NCI-H1436 treated with DMSO at 0.1 percent for 48 hours (cell line): ENCODE results near the gene DENND4B.
"Not testable (repeated sequence)": the region's sequence is repeated elsewhere in the genome, so short reads cannot be mapped to it uniquely, and the experiment has no call there.

Source experiments
- DNase-seq: peaks from one replicate; lab custom pipeline; 2025; lab: John Stamatoyannopoulos, UW

Gene DENND4B, protein sequence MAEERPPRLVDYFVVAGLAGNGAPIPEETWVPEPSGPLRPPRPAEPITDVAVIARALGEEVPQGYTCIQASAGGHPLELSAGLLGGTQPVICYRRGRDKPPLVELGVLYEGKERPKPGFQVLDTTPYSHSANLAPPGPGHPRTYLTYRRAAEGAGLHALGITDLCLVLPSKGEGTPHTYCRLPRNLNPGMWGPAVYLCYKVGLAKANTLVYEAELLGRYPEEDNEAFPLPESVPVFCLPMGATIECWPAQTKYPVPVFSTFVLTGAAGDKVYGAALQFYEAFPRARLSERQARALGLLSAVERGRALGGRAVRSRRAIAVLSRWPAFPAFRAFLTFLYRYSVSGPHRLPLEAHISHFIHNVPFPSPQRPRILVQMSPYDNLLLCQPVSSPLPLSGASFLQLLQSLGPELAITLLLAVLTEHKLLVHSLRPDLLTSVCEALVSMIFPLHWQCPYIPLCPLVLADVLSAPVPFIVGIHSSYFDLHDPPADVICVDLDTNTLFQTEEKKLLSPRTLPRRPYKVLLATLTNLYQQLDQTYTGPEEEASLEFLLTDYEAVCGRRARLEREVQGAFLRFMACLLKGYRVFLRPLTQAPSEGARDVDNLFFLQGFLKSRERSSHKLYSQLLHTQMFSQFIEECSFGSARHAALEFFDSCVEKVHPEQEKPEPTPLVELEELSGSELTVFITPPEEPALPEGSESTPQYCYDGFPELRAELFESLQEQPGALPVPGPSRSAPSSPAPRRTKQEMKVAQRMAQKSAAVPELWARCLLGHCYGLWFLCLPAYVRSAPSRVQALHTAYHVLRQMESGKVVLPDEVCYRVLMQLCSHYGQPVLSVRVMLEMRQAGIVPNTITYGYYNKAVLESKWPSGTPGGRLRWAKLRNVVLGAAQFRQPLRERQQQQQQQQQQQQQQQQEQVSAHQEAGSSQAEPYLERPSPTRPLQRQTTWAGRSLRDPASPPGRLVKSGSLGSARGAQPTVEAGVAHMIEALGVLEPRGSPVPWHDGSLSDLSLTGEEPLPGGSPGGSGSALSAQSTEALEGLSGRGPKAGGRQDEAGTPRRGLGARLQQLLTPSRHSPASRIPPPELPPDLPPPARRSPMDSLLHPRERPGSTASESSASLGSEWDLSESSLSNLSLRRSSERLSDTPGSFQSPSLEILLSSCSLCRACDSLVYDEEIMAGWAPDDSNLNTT (N-terminal part only)

DNA sequence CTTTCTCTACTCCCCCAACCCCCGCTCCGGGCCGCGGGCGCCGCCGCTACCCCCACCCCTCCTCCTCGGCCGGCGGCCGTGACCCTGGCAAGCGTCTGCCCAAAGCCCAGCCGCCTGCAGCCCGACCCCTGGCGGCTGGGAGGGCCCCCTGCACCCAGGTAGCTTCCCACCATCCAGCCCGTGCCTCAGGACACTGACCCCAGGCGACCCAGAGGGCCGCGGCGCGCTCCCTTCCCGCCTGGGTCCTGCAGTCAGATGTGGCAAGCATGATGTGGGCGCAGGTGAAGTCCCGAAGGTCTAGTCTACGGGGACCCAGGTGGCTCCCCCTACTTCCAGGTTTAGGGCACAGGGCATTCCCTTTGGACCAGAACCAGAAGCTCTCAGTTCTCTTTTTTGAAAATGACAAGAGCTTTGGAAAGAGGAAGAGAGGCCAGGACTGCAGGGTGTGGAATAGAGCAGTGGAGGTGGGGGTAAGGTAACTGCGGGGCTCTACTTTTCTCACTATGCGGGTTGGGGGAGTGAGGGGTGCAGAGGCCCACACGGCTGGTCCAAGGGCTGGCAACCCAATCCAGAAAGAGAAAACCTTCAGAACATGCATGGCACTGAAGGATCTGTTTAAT, at the start of gene DENND4B:
DENND4B (minus strand) TSS at position 97 of the 620 bp plus-strand sequence. CDS start 2,344 bp downstream, outside the sequence.
- no peak for DNase-seq

DNA sequence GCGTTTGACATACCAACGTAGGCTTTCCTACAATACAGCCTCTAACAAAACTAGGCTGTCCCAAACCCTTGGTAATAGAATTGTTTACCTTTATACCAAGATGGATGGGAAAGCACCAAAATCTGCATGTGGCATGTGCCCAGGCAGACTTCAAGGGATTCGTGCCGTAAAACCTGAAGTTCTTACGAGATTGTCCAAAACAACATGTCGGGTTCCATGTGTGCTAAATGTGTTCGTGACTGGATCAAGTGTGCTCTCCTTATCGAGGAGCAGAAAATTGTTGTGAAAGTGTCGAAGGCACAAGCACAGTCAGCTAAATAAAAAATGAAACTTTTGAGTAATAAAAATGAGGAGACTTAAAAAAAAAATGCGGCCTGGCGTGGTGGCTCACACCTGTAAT, 49.1 kb upstream of the DENND4B start:
- DNase-seq: no peak

DNA sequence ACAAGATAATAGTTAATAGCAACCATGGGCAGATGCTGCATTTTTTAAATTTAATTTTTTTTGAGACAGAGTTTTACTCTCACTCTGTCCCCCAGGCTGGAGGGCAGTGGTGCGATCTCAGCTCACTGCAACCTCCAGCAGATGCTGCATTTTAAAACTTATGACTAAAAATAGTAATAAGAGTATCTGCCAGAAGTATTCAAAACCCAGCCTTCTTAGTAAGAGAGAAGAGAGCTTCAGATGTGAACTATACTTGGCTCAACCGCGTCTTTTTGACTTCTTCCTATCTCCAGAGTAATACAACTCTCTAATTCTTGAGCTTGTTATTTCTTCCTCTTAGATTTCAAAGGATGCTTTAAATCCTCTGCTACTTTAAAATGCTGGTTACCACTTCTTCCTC, 48.7 kb upstream of the DENND4B start:
- no peak for DNase-seq

DNA sequence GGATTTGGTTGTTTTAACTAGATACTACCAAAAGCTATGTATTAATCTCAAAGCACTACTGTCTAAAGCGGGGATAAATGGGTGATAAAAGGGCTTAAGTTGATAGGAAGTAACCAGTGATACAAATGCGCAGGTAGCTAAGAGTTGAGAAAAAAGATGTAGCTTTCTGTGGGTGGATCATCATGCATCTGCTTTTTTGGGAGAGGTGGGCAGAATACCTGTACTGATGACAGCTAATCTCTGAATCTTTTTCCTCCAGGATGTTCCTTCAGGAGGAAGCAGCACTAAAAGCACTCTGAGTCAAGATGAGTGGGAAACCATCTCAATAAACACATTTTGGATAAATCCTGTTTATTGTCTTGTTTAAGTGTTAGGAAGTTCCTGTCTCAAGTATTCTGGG, 45.3 kb upstream of the DENND4B start:
- DNase-seq: no peak

DNA sequence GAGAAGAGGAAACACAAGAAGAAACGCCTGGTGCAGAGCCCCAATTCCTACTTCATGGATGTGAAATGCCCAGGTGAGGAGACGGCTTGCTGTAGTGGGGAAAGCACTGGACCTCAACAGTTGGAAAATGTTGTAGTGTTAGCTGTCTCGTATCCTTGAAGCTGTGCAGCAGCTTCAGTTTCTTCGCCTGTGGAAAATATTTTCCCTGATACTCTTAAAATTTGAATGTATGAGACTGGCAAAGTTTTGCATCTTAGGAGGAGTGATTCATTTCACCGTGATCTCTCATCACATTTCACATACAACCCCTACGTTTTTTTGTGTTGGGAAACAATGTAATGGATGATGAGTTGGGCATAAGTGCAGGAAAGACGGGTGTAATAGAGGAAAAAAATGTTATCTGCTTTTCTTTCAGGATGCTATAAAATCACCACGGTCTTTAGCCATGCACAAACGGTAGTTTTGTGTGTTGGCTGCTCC, 44.7 kb upstream of the DENND4B start:
- DNase-seq: no peak

DNA sequence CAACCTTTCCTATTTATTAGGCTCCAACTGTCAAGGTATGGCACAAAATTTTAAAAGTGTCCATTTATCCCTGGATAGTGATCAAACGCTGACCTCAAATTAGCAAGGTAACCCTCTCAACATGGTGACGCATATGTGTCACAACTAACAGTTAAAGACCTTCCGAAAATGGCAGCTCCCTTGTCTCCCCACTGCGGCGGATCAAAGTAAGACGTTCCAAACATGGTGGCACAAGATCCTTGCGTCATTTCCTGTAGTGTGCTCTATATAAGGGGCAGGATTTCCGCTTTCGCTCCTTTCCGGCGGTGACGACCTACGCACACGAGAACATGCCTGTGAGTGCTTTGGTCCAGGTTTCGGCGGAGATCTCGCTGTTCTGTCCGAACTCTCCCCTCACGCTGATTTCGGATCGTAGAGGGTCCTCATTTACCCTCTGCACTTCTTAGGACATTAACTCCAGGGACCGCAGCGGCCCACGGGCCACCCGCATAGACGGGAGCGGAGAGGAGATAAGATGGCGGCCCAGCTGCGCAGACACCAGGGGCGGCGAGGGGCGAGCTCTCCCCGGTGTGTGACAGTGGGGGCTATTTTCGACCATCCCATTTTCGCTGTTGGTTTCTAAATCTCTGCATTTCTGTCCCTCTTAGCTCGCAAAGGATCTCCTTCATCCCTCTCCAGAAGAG, 44.1 kb upstream of the DENND4B start, which contains the start of gene RPS27:
RPS27 (plus strand) TSS at position 295 of the 683 bp plus-strand sequence; CDS start at position 330, 35 bp downstream.
- peak; percentile 97 for DNase-seq

DNA sequence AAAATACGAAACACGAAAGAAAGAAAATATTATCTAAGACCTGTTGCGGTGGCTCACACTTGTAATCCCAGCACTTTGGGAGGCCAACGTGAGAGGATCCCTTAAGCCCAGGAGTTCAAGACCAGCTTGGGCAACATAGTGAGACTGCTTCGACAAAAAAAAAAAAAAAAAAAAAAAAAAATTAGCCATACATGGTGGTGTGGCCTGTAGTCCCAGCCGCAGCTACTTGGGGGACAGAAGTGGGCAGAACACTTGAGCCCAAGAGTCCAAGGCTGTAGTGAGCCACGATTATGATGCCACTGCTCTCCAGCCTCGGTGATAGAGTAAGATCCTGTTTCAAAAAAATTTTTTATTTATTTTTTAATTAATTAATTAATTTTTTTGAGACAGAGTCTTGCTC, 41.1 kb upstream of the DENND4B start:
- no peak for DNase-seq

DNA sequence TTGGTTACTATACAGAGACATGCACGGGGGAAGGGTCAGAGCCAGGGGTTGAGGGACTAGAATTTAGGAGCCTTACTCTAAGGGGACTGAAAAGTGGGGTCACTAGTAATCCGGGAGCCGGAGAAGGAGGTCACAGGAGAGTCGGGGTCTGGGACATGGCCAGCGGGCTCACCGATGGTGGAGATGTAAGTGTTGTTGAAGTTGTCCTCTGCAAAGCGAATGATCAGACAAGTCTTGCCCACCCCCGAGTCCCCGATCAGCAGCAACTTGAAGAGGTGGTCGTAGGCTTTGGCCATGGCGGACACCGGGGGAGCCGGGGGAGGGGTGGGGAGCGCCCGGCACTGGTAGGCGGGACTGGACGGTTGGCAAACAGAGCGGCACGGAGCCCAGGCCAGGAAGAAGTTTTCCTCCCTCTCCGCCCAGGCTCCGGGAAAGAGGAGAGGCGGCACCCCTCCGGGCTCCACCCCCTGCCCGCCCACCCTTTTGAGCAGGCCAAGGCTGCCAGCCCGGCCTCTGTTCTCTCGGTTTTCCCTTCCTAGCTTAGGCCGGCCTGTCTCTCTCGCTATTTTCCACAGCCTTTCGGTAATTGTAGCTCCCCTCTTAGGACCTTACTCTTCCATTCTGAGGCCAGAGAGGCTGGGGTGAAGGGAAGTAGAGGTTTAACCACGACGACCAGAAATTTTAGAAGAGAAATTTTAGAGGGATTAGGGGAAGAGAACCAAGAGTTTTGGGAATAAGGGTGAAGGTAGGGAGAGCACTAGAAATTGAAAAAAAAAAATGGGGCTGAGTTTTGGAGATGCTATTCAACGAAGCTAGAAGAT, 39.6 kb upstream of the DENND4B start, which contains the start of gene RAB13:
RAB13 (minus strand) TSS at position 399 of the 821 bp plus-strand sequence; CDS start at position 296, 103 bp downstream.
- DNase-seq: peak; percentile 24

DNA sequence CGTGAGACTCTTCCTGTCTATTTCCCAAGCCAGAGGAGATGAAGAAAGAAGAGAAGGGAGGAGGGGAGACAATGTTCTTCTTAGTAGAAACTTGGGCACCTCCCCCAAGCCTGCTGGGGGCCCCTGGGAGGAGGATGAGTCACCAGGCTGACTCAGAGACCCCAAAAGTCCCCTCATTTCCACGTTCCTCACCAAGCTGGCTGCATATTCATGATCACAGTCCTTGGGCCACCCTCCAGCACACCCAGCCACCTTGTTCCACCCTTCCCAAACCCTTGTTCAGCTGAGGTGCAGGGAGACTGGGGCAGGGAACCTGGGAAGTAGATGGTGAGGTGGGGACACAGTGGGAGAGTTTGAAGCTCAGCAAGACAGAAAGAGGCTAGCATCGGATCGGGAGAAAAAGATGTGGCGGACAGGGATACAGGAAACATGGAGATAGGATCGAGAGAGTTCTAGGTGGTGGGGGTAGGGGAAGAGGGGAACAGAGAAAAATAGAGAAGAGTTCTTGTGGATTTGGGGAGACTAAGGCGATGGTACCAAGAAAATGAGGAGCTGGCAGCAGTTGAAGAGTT, 38.9 kb upstream of the DENND4B start:
- no peak for DNase-seq

DNA sequence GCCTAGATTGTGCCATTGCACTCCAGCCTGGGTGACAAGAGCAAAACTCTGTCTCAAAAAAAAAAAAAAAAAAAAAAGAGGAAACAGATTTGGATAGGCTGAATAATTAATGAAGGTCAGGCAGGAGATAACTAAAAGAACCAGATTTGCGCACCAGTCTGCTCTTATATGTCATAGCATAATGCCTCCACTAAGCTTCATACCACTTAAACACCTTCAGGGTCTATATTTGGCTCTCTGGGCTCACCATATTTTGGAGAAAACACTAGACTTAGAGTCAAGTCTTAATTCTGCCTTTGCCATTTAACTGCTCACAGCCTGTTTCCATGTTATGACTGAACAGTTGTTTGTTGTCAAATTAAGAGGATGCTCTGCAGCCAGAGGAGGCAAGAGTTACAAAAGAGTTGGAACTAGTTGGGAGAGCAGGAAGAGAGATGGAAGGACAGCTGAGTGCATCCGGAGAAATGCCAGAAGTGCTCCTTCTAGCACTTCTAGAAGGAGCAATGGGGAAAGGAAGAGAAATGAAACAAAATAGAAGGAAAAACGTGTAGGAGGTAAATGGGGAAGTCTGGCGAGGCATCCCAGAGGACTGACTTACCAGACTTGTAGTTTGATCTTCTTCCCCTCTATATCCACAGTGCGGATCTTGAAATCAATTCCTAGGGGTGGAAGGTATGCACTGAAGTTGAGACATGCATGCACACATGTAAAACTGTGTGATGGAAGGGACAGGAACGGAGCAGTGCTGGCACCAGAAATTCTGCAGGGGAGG, 37.8 kb upstream of the DENND4B start:
- DNase-seq: no peak

DNA sequence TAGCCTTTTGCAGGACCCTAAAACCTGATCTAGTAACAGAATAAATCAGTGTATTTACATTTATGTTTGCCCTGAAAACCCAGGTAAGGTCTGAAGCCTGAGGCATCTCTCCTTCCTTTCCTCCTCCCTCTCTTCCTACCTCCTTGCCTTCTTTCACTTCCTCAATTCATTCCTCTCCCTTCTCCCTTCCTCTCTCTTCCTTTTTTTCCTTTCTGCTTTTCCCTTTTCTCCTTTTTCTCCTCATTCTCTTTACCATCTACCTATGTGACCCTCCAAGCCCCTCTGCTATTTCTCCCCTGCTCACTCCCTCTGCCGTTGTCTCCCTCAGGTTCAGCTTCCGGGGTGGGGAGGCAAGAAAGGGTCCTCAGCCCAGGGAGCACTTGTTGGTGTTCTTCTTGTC, 35.2 kb upstream of the DENND4B start:
- DNase-seq: not testable (repeated sequence)

DNA sequence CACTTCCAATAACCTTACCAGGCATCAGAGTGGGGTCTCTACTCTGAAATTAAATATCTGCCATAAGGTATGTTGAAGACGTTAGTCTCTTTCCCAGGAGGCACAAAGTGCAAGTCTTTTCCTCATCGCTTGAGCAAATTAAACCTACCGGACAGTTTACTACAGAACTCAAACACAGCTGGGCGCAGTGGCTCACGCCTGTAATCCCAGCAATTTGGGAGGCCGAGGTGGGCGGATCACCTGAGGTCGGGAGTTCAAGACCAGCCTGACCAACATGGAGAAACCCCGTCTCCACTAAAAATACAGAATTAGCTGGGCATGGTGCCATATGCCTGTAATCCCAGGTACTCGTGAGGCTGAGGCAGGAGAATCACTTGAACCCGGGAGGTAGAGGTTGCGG, 32.6 kb upstream of the DENND4B start:
- not testable (repeated sequence) for DNase-seq

DNA sequence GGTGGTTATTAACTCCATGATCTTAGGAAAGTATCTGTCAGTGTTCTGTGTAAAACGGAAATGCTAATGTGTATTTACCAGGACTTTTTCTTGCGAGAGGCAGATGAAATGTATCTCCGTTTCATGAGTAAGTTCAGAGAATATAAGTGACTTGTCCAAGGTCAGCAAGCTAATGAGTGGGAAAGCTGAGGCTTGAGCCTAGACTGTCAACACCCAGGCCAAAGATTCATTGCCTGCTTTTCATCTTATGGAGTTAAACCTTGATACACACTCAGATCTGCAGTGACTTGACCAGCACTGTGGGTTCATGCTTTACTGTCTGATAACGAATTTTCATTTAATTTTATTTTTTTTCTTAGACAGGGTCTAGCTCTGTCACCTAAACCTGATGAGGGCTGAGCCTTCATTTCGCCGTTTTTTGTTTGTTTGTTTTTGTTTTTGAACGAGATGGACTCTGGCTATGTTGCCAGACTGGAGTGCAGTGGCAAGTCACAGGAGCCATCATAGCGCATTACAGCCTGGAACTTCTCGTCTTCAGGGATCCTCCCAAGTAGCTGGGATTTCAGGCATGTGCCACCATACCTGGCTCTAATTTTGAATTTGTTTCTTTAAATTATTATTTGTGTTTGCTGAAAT, 31.9 kb upstream of the DENND4B start:
- no peak for DNase-seq

DNA sequence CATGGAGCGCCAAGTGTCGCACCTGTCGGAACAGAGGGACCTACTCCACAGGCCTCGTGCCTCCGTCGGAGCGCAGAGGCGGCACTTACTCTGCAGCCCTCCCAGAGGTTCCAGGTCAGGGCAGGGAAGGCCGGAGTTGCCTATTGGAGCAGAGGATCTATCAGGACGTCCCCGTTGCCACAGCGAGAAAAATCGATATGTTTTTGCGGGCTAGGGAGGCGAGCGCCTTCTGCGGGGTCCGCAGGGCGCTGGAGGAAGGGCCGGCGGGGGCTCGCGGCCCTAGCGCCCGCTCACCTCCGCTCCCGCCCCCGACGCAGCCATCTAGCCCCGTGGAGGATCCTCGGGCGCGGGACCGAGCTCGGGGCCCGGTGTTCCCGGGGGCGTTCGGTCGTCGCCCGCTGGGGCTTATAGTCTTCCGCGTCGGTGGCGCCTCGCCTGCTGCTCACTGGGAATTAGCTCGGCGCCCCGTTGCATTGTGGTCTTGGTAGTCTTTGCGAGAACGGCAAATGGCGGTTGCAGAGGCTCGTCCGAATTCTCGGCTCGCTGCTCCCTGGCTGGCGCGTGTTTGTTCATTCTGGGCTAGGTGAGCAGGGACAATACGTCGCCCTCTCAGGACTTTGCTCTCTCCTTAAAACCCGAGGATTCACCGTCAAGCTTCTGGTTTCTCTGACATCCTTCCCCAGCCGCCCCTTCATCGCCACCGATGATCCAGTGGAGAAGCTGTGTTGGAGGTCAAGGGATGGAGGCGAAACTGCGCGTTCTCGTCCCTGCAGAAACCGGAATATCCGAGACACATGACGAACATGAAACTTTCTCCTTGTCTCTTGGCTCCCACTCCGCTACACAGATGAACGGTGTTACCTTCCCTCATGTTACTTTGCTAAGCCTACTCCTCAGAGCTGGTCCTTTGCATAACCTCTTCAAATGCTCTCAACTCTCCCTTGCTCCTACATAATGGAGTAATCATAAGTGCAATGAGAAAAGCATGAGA, 31.0 kb upstream of the DENND4B start, which contains the start of gene JTB:
JTB (minus strand) TSS at position 425 of the 991 bp plus-strand sequence; CDS start at position 3, 422 bp downstream.
- DNase-seq: peak; percentile 17

DNA sequence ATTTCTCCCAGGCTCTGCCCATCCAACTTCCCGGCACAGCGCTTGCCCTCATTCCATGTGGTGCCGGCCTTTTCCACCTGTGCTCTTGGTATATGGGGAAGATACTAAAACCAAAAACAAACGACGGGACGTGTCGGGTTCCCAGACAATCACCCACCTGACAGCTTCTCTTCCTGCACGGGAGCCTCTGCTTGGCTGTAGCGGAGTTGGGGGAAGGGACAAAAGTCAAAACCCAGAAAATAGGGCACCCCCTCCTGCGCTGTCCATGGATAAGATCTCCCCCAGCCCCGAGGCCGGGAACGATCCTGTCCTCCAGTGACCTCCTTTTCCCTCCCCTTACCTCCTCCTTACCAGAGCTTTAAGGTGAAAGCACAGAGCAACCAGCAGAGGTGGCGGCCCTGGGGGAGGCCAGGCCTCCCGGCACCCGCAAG, 30.3 kb upstream of the DENND4B start:
- no peak for DNase-seq

DNA sequence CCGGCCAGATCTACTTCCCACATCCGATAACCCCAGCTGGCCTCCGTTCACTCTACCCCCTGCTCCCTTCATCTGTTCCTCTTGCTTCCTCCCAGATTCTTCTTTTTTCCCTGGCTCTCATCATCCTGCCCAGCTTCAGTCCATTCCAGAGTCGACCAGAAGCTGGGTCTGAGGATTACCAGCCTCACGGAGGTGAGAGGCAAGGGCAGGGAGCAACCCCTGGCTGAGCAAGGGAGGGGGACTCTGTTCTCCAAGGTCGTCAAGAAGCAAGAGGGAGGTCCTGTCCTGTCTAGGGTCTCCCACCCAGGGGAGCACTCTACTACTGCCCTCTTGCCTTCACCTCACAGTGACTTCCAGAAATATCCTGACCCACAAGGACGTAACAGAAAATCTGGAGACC, 27.0 kb upstream of the DENND4B start:
- DNase-seq: no peak

DNA sequence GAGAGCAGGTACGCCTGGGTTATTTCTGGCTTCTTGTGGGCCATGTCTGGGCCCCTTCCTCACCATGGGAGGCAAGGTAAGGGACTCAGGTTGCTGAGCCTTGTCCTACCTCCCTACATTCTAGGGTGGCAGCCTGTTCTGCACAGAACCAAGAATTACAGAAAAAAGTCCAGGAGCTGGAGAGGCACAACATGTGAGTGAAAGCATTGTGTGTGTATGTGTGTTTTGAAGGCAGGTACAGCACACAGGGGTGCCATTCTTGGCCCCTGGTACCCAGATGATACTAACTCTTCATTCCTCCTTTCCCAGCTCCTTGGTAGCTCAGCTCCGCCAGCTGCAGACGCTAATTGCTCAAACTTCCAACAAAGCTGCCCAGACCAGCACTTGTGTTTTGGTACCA, 26.6 kb upstream of the DENND4B start:
- no peak for DNase-seq
